Hepatocyte (in vitro differentiated cells): ENCODE results near the gene DOHH. TPM values are rescaled to one million over a fixed set of nuclear protein-coding genes. Genes with fewer than 3 reads are reported as not detected.
A peak's percentile ranks its signal among the peaks of the same experiment; 100 is the strongest.

Experiments
- DNase-seq: peaks from one replicate; pipeline ENCODE4 v3.0.0-alpha.2; 2016; ENCODE audit warnings: low spot score
- H2AFZ ChIP-seq: fragments of 200-600 bp; sonication (generic); 2 replicates; pipeline ENCODE4 v1.6.0; 2016; ENCODE audit warnings: antibody characterized with exemption, mild to moderate bottlenecking
- H3K27ac ChIP-seq: fragments of 200-600 bp; sonication (generic); 2 replicates; pipeline ENCODE4 v1.5.1; 2016; ENCODE audit warnings: mild to moderate bottlenecking
- H3K27me3 ChIP-seq: fragments of 200-600 bp; sonication (generic); 2 replicates; pipeline ENCODE4 v1.6.1; 2016
- H3K36me3 ChIP-seq: fragments of 200-600 bp; sonication (generic); replicated peaks from 2 replicates; pipeline ENCODE4 v1.5.1; 2016; ENCODE audit warnings: low read depth; ENCODE audit not compliant: insufficient read depth
- H3K4me1 ChIP-seq: fragments of 200-600 bp; sonication (generic); 2 replicates; pipeline ENCODE4 v1.5.1; 2016; ENCODE audit warnings: mild to moderate bottlenecking, moderate library complexity; ENCODE audit not compliant: insufficient read depth
- H3K4me2 ChIP-seq: fragments of 200-600 bp; sonication (generic); 2 replicates; pipeline ENCODE4 v1.6.0; 2016
- H3K4me3 ChIP-seq: fragments of 200-600 bp; sonication (generic); 2 replicates; pipeline ENCODE4 v1.5.1; 2016; ENCODE audit warnings: mild to moderate bottlenecking
- H3K79me2 ChIP-seq: fragments of 200-600 bp; sonication (generic); 2 replicates; pipeline ENCODE4 v1.6.0; 2017; ENCODE audit warnings: mild to moderate bottlenecking
- H3K9me2 ChIP-seq: fragments of 200-600 bp; sonication (generic); replicated peaks from 2 replicates; pipeline ENCODE4 v1.6.0; 2017; ENCODE audit warnings: mild to moderate bottlenecking; ENCODE audit not compliant: insufficient read depth
- H3K9me3 ChIP-seq: fragments of 200-600 bp; sonication (generic); 2 replicates; pipeline ENCODE4 v1.5.1; 2016; ENCODE audit warnings: low read depth, mild to moderate bottlenecking
- H4K20me1 ChIP-seq: fragments of 200-600 bp; sonication (generic); 2 replicates; pipeline ENCODE4 v1.6.0; 2016; ENCODE audit warnings: mild to moderate bottlenecking; ENCODE audit not compliant: insufficient read depth, poor library complexity, severe bottlenecking
- EZH2 ChIP-seq: fragments of 200-600 bp; sonication (generic); IDR thresholded peaks from 2 replicates; pipeline ENCODE4 v1.6.1; 2016; ENCODE audit warnings: antibody characterized with exemption, mild to moderate bottlenecking, borderline replicate concordance
- EZH2phosphoT487 ChIP-seq: fragments of 200-600 bp; sonication (generic); IDR thresholded peaks from one replicate; pipeline ENCODE4 v1.6.1; 2018; ENCODE audit warnings: antibody characterized with exemption, mild to moderate bottlenecking, low read depth, moderate library complexity; ENCODE audit not compliant: unreplicated experiment, severe bottlenecking
- WGBS: methylation state at CpG from one replicate; pipeline ENCODE4 v1.1.6; 2016; ENCODE audit warnings: low lambda C conversion rate; ENCODE audit errors: missing lambda C conversion rate; 5-methylcytosine and 5-hydroxymethylcytosine counted together
- polyA plus RNA-seq: library from polyadenylated mRNA; unstranded; fragments of >200 nt; fragmentation: Nextera tagmentation; extraction: Ambion mirVana; gene quantifications from 2 replicates; pipeline ENCODE4 v1.2.1, GENCODE V29; 2016
- total RNA-seq: library from RNA; depleted of rRNA; stranded (reverse); fragments of >200 nt; gene quantifications from 2 replicates; pipeline ENCODE4 v1.2.3, GENCODE V29; 2014
- TF ChIP-seq, protein P1 (sequence below): fragments of 200-600 bp; sonication (generic); IDR thresholded peaks from 2 replicates; pipeline ENCODE4 v1.5.1; 2016; ENCODE audit warnings: antibody characterized with exemption, mild to moderate bottlenecking; ENCODE audit not compliant: poor library complexity

DOHH gene
- total and polyA plus RNA-seq, 2 experiments from 2014 or later: 14.9 to 17.6 TPM

DNA sequence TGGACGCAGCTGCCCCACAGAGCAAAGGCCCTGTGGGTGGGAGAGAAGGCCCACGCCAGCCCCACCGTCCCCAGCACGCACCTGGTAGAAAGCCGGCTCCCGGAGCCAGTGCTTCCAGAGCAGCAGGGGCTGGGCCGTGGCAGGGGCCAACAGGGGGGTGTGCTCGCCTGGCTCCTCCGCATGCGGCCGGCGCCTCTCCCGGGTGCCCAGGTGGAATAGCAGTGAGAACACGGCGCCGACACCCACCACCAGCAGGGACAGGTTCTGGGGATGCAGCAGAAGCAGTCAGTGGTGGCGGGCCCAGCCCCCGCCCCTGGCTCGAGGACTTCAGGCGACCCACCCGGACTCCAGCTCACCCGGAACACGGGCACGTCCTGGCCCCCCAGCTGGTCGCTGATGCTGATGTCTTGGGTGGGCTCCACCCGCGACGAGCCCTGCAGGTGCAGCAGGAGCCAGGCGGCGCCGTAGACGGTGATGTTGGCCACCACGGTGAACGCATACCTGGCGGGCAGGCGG is 47.4 kb upstream of the DOHH start:
- no peak overlapping the region for H3K4me3 ChIP-seq
- H3K36me3 ChIP-seq: no peaks in the 10 kb centered on the region
- no peak overlapping the region for H2AFZ ChIP-seq
- no peaks in the 10 kb centered on the region for H4K20me1 ChIP-seq
- 97% methylated on average over 15 of the region's 36 CpGs for WGBS
- no peaks in the 10 kb centered on the region for H3K9me3 ChIP-seq
- H3K9me2 ChIP-seq: no peaks in the 10 kb centered on the region
- no peaks in the 10 kb centered on the region for H3K4me1 ChIP-seq
- H3K27ac ChIP-seq: no peak overlapping the region
- TF ChIP-seq, protein P1, sequence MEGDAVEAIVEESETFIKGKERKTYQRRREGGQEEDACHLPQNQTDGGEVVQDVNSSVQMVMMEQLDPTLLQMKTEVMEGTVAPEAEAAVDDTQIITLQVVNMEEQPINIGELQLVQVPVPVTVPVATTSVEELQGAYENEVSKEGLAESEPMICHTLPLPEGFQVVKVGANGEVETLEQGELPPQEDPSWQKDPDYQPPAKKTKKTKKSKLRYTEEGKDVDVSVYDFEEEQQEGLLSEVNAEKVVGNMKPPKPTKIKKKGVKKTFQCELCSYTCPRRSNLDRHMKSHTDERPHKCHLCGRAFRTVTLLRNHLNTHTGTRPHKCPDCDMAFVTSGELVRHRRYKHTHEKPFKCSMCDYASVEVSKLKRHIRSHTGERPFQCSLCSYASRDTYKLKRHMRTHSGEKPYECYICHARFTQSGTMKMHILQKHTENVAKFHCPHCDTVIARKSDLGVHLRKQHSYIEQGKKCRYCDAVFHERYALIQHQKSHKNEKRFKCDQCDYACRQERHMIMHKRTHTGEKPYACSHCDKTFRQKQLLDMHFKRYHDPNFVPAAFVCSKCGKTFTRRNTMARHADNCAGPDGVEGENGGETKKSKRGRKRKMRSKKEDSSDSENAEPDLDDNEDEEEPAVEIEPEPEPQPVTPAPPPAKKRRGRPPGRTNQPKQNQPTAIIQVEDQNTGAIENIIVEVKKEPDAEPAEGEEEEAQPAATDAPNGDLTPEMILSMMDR: no peak
- TF ChIP-seq EZH2: no peak
- no peak for TF ChIP-seq EZH2phosphoT487
- DNase-seq: no peak
- H3K27me3 ChIP-seq: no peaks in the 10 kb centered on the region
- H3K79me2 ChIP-seq: no peaks in the 10 kb centered on the region
- H3K4me2 ChIP-seq: no peak overlapping the region

DNA sequence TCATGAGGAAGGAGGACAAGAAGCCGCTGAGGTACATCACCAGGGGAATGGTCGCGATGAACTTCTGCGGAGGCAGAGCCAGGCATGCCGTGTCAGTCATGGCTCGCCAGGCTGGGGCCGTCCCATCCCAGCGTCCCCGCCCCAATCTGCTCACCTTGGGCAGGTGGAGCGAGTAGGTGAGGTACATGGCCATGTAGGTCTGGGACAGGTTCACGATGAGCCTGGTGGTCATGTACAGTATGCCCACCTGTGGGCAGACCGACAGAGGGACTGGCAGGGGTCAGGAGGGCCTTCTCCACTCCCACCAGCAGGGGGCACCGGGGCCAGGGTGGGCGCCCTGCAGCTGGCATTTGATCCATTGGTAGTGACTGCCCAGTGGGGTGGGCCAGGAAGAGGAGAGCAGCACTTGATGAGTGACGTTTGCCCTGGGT is 46.8 kb upstream of the DOHH start:
- no peak overlapping the region for H3K27ac ChIP-seq
- H3K79me2 ChIP-seq: no peaks in the 10 kb centered on the region
- H3K9me2 ChIP-seq: no peaks in the 10 kb centered on the region
- H3K27me3 ChIP-seq: no peaks in the 10 kb centered on the region
- no peaks in the 10 kb centered on the region for H3K9me3 ChIP-seq
- no peak overlapping the region for H3K4me2 ChIP-seq
- no peak for TF ChIP-seq EZH2phosphoT487
- TF ChIP-seq EZH2: no peak
- TF ChIP-seq, protein P1: peak; percentile 18
- H2AFZ ChIP-seq: no peak overlapping the region
- H4K20me1 ChIP-seq: no peaks in the 10 kb centered on the region
- H3K36me3 ChIP-seq: no peaks in the 10 kb centered on the region
- WGBS: 90% methylated on average over 14 of the region's 15 CpGs
- no peaks in the 10 kb centered on the region for H3K4me1 ChIP-seq
- no peak overlapping the region for H3K4me3 ChIP-seq
- DNase-seq: no peak

DNA sequence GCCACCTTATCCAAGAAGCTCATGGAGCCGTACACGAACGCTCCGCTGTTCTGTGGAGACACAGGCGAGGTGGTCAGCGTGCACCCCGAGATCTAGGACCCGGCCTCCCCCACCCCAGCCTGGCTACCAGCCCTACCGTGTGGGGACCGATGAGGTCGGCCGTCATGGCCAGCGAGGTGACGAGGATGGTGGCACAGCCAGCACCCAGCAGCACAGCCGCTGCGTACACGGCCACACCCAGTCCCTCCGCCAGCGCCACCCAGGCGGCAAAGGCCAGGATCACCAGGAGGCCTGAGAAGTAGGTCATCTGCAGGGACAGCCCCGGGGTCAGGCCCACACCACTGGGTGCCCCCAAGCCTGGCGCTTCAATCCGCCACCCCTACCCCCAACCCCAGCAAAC is 45.6 kb upstream of the DOHH start:
- H4K20me1 ChIP-seq: no peaks in the 10 kb centered on the region
- WGBS: 93% methylated on average over 22 of the region's 23 CpGs
- H3K4me3 ChIP-seq: no peak overlapping the region
- H3K27ac ChIP-seq: no peak overlapping the region
- no peaks in the 10 kb centered on the region for H3K4me1 ChIP-seq
- TF ChIP-seq EZH2 (no peak), EZH2phosphoT487 (no peak)
- TF ChIP-seq, protein P1: no peak
- DNase-seq: no peak
- no peaks in the 10 kb centered on the region for H3K9me2 ChIP-seq
- no peaks in the 10 kb centered on the region for H3K27me3 ChIP-seq
- H3K36me3 ChIP-seq: no peaks in the 10 kb centered on the region
- H2AFZ ChIP-seq: no peak overlapping the region
- H3K9me3 ChIP-seq: no peaks in the 10 kb centered on the region
- no peaks in the 10 kb centered on the region for H3K79me2 ChIP-seq
- no peak overlapping the region for H3K4me2 ChIP-seq

DNA sequence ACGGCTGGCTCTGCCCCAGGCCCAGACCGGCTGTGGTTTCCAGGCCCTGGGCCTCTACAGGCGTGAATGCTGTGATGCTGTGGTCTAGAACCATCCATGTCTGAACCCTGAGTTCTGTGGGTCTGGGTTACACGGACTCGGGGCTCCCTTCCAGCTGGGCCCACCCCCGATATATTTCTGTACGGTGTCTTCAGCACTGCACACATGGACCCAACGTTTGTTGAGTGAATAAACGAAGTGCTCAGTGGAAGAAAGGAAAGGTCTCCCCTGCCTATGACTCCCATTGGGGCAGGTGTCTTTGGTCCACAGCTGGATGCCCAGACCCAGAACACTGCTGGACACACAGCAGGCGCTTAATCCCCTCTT is 45.2 kb upstream of the DOHH start:
- no peaks in the 10 kb centered on the region for H3K36me3 ChIP-seq
- H2AFZ ChIP-seq: no peak overlapping the region
- no peaks in the 10 kb centered on the region for H3K9me3 ChIP-seq
- whole genome bisulfite sequencing: 89% methylated on average over 10 of the region's 10 CpGs
- no peaks in the 10 kb centered on the region for H4K20me1 ChIP-seq
- TF ChIP-seq EZH2 (no peak), EZH2phosphoT487 (no peak)
- TF ChIP-seq, protein P1: no peak
- no peaks in the 10 kb centered on the region for H3K79me2 ChIP-seq
- no peaks in the 10 kb centered on the region for H3K27me3 ChIP-seq
- H3K9me2 ChIP-seq: no peaks in the 10 kb centered on the region
- H3K4me2 ChIP-seq: no peak overlapping the region
- no peak for DNase-seq
- H3K4me3 ChIP-seq: no peak overlapping the region
- no peaks in the 10 kb centered on the region for H3K4me1 ChIP-seq
- no peak overlapping the region for H3K27ac ChIP-seq
